Central memory CD8-positive, alpha-beta T cell (primary cell): Measurements from ENCODE around the gene DNAH7.
"Not testable (repeated sequence)": the region's sequence is repeated elsewhere in the genome, so short reads cannot be mapped to it uniquely, and the experiment has no call there.

Source experiments
- ATAC-seq: fragments of 150-1000 bp; cut with Tn5 transposase; replicated peaks from 2 replicates; pipeline ENCODE4 v1.10.0; 2022; ENCODE audit warnings: mild to moderate bottlenecking, moderate FRiP score, moderate number of reproducible peaks; ENCODE audit not compliant: poor library complexity, severe bottlenecking; ENCODE audit errors: extremely low read depth
- DNase-seq, 2 donors: peaks; one replicate each; pipeline ENCODE4 v3.0.0; 2021; ENCODE audit warnings: low spot score in 2 of 2
- H3K27ac Mint-ChIP-seq: one replicate; pipeline ENCODE4 v1.8.0; 2022; ENCODE audit warnings: low read depth, mild to moderate bottlenecking, moderate library complexity, mixed read lengths
- H3K27me3 Mint-ChIP-seq: one replicate; pipeline ENCODE4 v1.8.0; 2022; ENCODE audit warnings: mixed read lengths
- H3K36me3 Mint-ChIP-seq: one replicate; pipeline ENCODE4 v1.8.0; 2022; ENCODE audit warnings: mild to moderate bottlenecking, moderate library complexity, mixed read lengths; ENCODE audit not compliant: insufficient read depth
- H3K4me1 Mint-ChIP-seq: one replicate; pipeline ENCODE4 v1.8.0; 2022; ENCODE audit warnings: mixed read lengths
- H3K4me3 Mint-ChIP-seq: one replicate; pipeline ENCODE4 v1.8.0; 2022; ENCODE audit warnings: mild to moderate bottlenecking, moderate library complexity, mixed read lengths
- H3K9me3 Mint-ChIP-seq: one replicate; pipeline ENCODE4 v1.8.0; 2022; ENCODE audit warnings: mixed read lengths

Gene DNAH7

GRCh38 chr2:195709901-195710806 lies 358.5 kb downstream of the DNAH7 start:
- Mint-ChIP-seq H3K4me1 (peaks cover 11% of the 10 kb centered on the region), H3K27ac (no peak overlapping the region), H3K27me3 (no peaks in the 10 kb centered on the region), H3K36me3 (peaks cover 25% of the 10 kb centered on the region), H3K9me3 (no peaks in the 10 kb centered on the region), H3K4me3 (no peak overlapping the region)
- no peak for DNase-seq
- ATAC-seq: no peak

GRCh38 chr2:195706161-195706900 lies 362.3 kb downstream of the DNAH7 start:
- ATAC-seq (no peak), DNase-seq (no peak)
- H3K4me3 Mint-ChIP-seq: no peak overlapping the region
- peaks cover under 1% of the 10 kb centered on the region for H3K9me3 Mint-ChIP-seq
- peaks cover 6% of the 10 kb centered on the region for H3K36me3 Mint-ChIP-seq
- H3K27ac Mint-ChIP-seq: no peak overlapping the region
- peaks cover 27% of the 10 kb centered on the region for H3K4me1 Mint-ChIP-seq
- no peaks in the 10 kb centered on the region for H3K27me3 Mint-ChIP-seq

- DNase-seq (no peak), ATAC-seq (no peak)
- H3K4me3 Mint-ChIP-seq: no peak overlapping the region
- no peak overlapping the region for H3K27ac Mint-ChIP-seq
- H3K36me3 Mint-ChIP-seq: peaks cover 4% of the 10 kb centered on the region
- no peaks in the 10 kb centered on the region for H3K27me3 Mint-ChIP-seq
- H3K9me3 Mint-ChIP-seq: peaks cover 18% of the 10 kb centered on the region
- peaks cover 57% of the 10 kb centered on the region for H3K4me1 Mint-ChIP-seq
These were observed 368.2 kb downstream of the DNAH7 start for GRCh38 chr2:195700480-195700879.

GRCh38 chr2:195697681-195698220 lies 370.9 kb downstream of the DNAH7 start:
- DNase-seq (no peak), ATAC-seq (no peak)
- Mint-ChIP-seq H3K4me3 (no peak overlapping the region), H3K9me3 (peaks cover 18% of the 10 kb centered on the region), H3K27ac (no peak overlapping the region), H3K4me1 (peaks cover 62% of the 10 kb centered on the region), H3K36me3 (peaks cover 4% of the 10 kb centered on the region), H3K27me3 (no peaks in the 10 kb centered on the region)

- no peak overlapping the region for H3K4me3 Mint-ChIP-seq
- peaks cover 69% of the 10 kb centered on the region for H3K4me1 Mint-ChIP-seq
- peaks cover 4% of the 10 kb centered on the region for H3K36me3 Mint-ChIP-seq
- ATAC-seq (no peak), DNase-seq (no peak)
- peaks cover 15% of the 10 kb centered on the region for H3K9me3 Mint-ChIP-seq
- H3K27me3 Mint-ChIP-seq: no peaks in the 10 kb centered on the region
- no peak overlapping the region for H3K27ac Mint-ChIP-seq
These were observed 372.6 kb downstream of the DNAH7 start for GRCh38 chr2:195696012-195696411.

GRCh38 chr2:195695002-195695631 lies 373.5 kb downstream of the DNAH7 start:
- H3K27ac Mint-ChIP-seq: no peak overlapping the region
- no peaks in the 10 kb centered on the region for H3K27me3 Mint-ChIP-seq
- ATAC-seq (no peak), DNase-seq (no peak)
- H3K9me3 Mint-ChIP-seq: peaks cover 14% of the 10 kb centered on the region
- H3K4me3 Mint-ChIP-seq: no peak overlapping the region
- peaks cover 6% of the 10 kb centered on the region for H3K36me3 Mint-ChIP-seq
- peaks cover 75% of the 10 kb centered on the region for H3K4me1 Mint-ChIP-seq

- Mint-ChIP-seq H3K4me1 (peaks cover 75% of the 10 kb centered on the region), H3K27ac (no peak overlapping the region), H3K4me3 (no peak overlapping the region), H3K36me3 (peaks cover 6% of the 10 kb centered on the region), H3K27me3 (no peaks in the 10 kb centered on the region), H3K9me3 (peaks cover 9% of the 10 kb centered on the region)
- DNase-seq: no peak
- ATAC-seq: no peak
These were observed 374.1 kb downstream of the DNAH7 start for GRCh38 chr2:195694553-195694952.

GRCh38 chr2:195692531-195692930 lies 376.1 kb downstream of the DNAH7 start:
- ATAC-seq, H3K4me3 Mint-ChIP-seq, H3K36me3 Mint-ChIP-seq, DNase-seq, H3K27me3 Mint-ChIP-seq, H3K9me3 Mint-ChIP-seq, H3K27ac Mint-ChIP-seq: not testable (repeated sequence)
- H3K4me1 Mint-ChIP-seq: peaks cover 55% of the 10 kb centered on the region
